Gastroesophageal sphincter (tissue), 3 donors: Measurements from ENCODE around the gene PLA2R1.

ENCODE experiments used
- POLR2A ChIP-seq, 2 donors: fragments of 450-650 bp; IDR thresholded peaks; one replicate each; pipeline ENCODE4 v1.6.1; 2017; ENCODE audit warnings: antibody characterized with exemption in 2 of 2, mild to moderate bottlenecking in 2 of 2, moderate library complexity in 1 of 2
- TF ChIP-seq, protein P1 (sequence below), 4 experiments: fragments of 200-600 bp in 2 of 4; fragments of 450-650 bp in 2 of 4; sonication (generic) in 1 of 4; IDR thresholded peaks; one replicate each; pipeline ENCODE4 v1.5.1; 2017 to 2019; ENCODE audit warnings: antibody characterized with exemption in 4 of 4, mild to moderate bottlenecking in 2 of 4, moderate library complexity in 2 of 4

DNA sequence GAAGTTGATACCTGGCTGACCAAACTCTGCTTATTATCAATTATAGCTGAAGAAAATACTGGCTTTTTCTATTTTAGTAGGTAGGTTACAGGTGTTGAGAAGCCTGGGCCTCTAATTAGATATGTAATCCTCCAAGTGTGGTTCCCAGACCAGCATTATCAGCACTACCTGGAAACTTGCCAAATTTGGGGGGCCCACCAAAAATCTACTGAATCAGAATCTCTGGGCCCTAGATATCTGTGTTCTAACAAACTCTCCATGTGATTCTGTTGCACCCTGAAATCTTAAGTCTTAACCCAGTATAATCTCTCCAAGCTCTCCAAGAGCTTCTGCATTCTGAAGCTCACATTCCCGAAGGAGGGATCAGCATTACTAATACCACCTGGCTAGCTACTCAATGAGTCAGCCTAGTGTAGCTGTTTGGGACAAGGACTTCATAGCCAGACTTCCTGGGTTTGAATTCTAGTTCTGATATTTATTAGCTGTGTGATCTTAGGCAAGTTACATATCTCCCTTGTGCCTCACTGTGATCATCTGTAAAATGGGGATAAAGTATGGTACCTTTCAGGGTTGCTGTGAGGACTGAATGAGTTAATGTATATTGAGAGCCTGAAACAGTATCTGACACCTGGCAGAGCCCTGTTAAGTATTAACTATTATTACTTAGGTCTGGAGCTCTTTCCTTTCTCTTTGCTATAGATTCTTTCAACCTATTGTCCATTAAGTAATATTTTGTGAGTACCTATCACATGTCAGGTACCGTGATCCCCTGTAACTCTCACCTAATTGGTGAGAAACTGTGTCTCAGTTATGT is 170.3 kb downstream of the PLA2R1 start:
- no peak for TF ChIP-seq POLR2A (IDR thresholded peaks at IDR 0.05)
- TF ChIP-seq, protein P1, sequence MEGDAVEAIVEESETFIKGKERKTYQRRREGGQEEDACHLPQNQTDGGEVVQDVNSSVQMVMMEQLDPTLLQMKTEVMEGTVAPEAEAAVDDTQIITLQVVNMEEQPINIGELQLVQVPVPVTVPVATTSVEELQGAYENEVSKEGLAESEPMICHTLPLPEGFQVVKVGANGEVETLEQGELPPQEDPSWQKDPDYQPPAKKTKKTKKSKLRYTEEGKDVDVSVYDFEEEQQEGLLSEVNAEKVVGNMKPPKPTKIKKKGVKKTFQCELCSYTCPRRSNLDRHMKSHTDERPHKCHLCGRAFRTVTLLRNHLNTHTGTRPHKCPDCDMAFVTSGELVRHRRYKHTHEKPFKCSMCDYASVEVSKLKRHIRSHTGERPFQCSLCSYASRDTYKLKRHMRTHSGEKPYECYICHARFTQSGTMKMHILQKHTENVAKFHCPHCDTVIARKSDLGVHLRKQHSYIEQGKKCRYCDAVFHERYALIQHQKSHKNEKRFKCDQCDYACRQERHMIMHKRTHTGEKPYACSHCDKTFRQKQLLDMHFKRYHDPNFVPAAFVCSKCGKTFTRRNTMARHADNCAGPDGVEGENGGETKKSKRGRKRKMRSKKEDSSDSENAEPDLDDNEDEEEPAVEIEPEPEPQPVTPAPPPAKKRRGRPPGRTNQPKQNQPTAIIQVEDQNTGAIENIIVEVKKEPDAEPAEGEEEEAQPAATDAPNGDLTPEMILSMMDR (IDR thresholded peaks at IDR 0.05): no peak
